H1 (cell line): ENCODE measurements around the gene RERE. TPM values are rescaled to one million over a fixed set of nuclear protein-coding genes. Genes with fewer than 3 reads are reported as not detected.

Source experiments
- CTCF ChIA-PET: fragments of 300-600 bp; sonication (Branson Sonifier 250); formaldehyde crosslinking; loops from one replicate; lab custom pipeline; 2021; ENCODE audit not compliant: partially characterized antibody; lab: Charles Lee
- POLR2A ChIA-PET: fragments of 300-600 bp; sonication (Branson Sonifier 250); formaldehyde crosslinking; loops from one replicate; lab custom pipeline; 2021; ENCODE audit warnings: inconsistent platforms; ENCODE audit not compliant: partially characterized antibody; lab: Charles Lee
- DNase-seq, 2 experiments: peaks; one replicate each; pipeline versions ENCODE4 v3.0.0 to v3.0.0-alpha.2; 2010 to 2022; ENCODE audit warnings: low spot score in 2 of 2, low read depth in 1 of 2, mixed read lengths in 1 of 2
- FAIRE-seq: peaks from 2 replicates; lab custom pipeline; 2011; peaks lifted over from hg19 to GRCh38; lab: Jason Lieb, UNC
- H2AFZ ChIP-seq: 2 replicates; pipeline ENCODE4 v1.8.1; 2012; ENCODE audit warnings: low read length, inconsistent platforms
- H2AK5ac ChIP-seq: 2 replicates; pipeline ENCODE4 v1.6.1; 2013; ENCODE audit warnings: low read depth, low read length
- H2BK120ac ChIP-seq: replicated peaks from 2 replicates; pipeline ENCODE3; 2013; ENCODE audit warnings: low read depth, low read length, inconsistent platforms
- H2BK12ac ChIP-seq: 2 replicates; pipeline ENCODE4 v1.6.1; 2013; ENCODE audit warnings: low read depth, low read length
- H2BK15ac ChIP-seq: 2 replicates; pipeline ENCODE4 v1.6.1; 2013; ENCODE audit warnings: low read length
- H2BK20ac ChIP-seq: 2 replicates; pipeline ENCODE4 v1.6.1; 2013; ENCODE audit warnings: low read length
- H2BK5ac ChIP-seq: 2 replicates; pipeline ENCODE4 v1.6.1; 2013; ENCODE audit warnings: low read depth, low read length
- H3K14ac ChIP-seq: 2 replicates; pipeline ENCODE4 v1.6.1; 2013; ENCODE audit warnings: inconsistent platforms; ENCODE audit not compliant: insufficient read length
- H3K18ac ChIP-seq: 2 replicates; pipeline ENCODE4 v1.6.1; 2013; ENCODE audit warnings: low read length; ENCODE audit errors: extremely low read depth
- H3K23ac ChIP-seq: 2 replicates; pipeline ENCODE4 v1.6.1; 2013; ENCODE audit warnings: inconsistent platforms; ENCODE audit not compliant: insufficient read length
- H3K23me2 ChIP-seq: 2 replicates; pipeline ENCODE4 v1.6.1; 2013; ENCODE audit warnings: low read depth, low read length
- H3K27ac ChIP-seq: 2 replicates; pipeline ENCODE4 v1.6.1; 2011; ENCODE audit warnings: low read depth, low read length, inconsistent platforms
- H3K27me3 ChIP-seq, 4 experiments: replicated peaks in 1 of 4; 1 replicate in 1 of 4; 2 replicates in 3 of 4; pipeline versions ENCODE4 v1.6.1 to v1.8.1; 2011 to 2013; ENCODE audit warnings: low read length in 3 of 4, mild to moderate bottlenecking in 3 of 4, inconsistent platforms in 2 of 4, mixed read lengths in 2 of 4, moderate library complexity in 1 of 4; ENCODE audit not compliant: control insufficient read depth in 3 of 4, insufficient read depth in 3 of 4; ENCODE audit errors: extremely low read depth in 1 of 4
- H3K36me3 ChIP-seq, 4 experiments: 2 replicates each; pipeline versions ENCODE4 v1.6.1 to v1.8.1; 2011 to 2013; ENCODE audit warnings: mild to moderate bottlenecking in 4 of 4, low read length in 3 of 4, moderate library complexity in 2 of 4, control low read depth in 1 of 4, inconsistent platforms in 1 of 4; ENCODE audit not compliant: insufficient read depth in 4 of 4, control insufficient read depth in 2 of 4
- H3K4ac ChIP-seq: replicated peaks from 2 replicates; pipeline ENCODE3; 2013; ENCODE audit warnings: low read length, low read depth, mixed read lengths, inconsistent platforms; ENCODE audit not compliant: insufficient read length
- H3K4me1 ChIP-seq, 4 experiments: replicated peaks in 1 of 4; 1 replicate in 1 of 4; 2 replicates in 3 of 4; pipeline versions ENCODE4 v1.6.1 to v1.8.1; 2011 to 2013; ENCODE audit warnings: low read length in 3 of 4, inconsistent platforms in 2 of 4, mixed read lengths in 1 of 4; ENCODE audit not compliant: insufficient read depth in 4 of 4, control insufficient read depth in 3 of 4
- H3K4me2 ChIP-seq, 2 experiments: 2 replicates each; pipeline versions ENCODE4 v1.6.1 to v1.8.1; 2011 to 2013; ENCODE audit warnings: low read depth in 2 of 2, low read length in 2 of 2, control low read depth in 1 of 2, inconsistent platforms in 1 of 2, mild to moderate bottlenecking in 1 of 2; ENCODE audit not compliant: insufficient read depth in 1 of 2
- H3K4me3 ChIP-seq, 4 experiments: fragments of 200-600, 300-600 bp in 1 of 4; sonication (generic), shearing (Covaris generic), sonication (Bioruptor Twin) in 1 of 4; 2 replicates each; pipeline versions ENCODE4 v1.5.1 to v1.8.1; 2011 to 2016; ENCODE audit warnings: low read length in 4 of 4, low read depth in 3 of 4, control low read depth in 2 of 4, inconsistent platforms in 2 of 4, mild to moderate bottlenecking in 2 of 4, mixed read lengths in 1 of 4, moderate library complexity in 1 of 4; ENCODE audit not compliant: insufficient read depth in 2 of 4; ENCODE audit errors: extremely low read depth in 1 of 4
- H3K56ac ChIP-seq: replicated peaks from 2 replicates; pipeline ENCODE3; 2013; ENCODE audit warnings: low read depth, mild to moderate bottlenecking, mixed read lengths, low read length, inconsistent platforms; ENCODE audit not compliant: insufficient read length
- H3K79me1 ChIP-seq: 2 replicates; pipeline ENCODE4 v1.6.1; 2013; ENCODE audit warnings: low read depth, low read length, control low read depth
- H3K79me2 ChIP-seq, 2 experiments: 2 replicates each; pipeline versions ENCODE4 v1.6.1 to v1.8.1; 2012 to 2013; ENCODE audit warnings: low read length in 2 of 2, mild to moderate bottlenecking in 2 of 2, inconsistent platforms in 1 of 2; ENCODE audit not compliant: insufficient read depth in 2 of 2, control insufficient read depth in 1 of 2
- H3K9ac ChIP-seq, 4 experiments: replicated peaks in 1 of 4; 1 replicate in 1 of 4; 2 replicates in 3 of 4; pipeline versions ENCODE4 v1.6.1 to v1.8.1; 2011 to 2013; ENCODE audit warnings: low read depth in 3 of 4, low read length in 3 of 4, control low read depth in 2 of 4, mild to moderate bottlenecking in 2 of 4, moderate library complexity in 2 of 4, inconsistent platforms in 1 of 4; ENCODE audit errors: extremely low read depth in 1 of 4
- H3K9me3 ChIP-seq, 2 experiments: 2 replicates each; pipeline versions ENCODE4 v1.6.1 to v1.8.1; 2012 to 2013; ENCODE audit warnings: mild to moderate bottlenecking in 2 of 2, moderate library complexity in 2 of 2, control low read depth in 1 of 2, inconsistent platforms in 1 of 2, low read depth in 1 of 2, low read length in 1 of 2, mixed read lengths in 1 of 2; ENCODE audit not compliant: insufficient read depth in 2 of 2
- H4K20me1 ChIP-seq, 2 experiments: replicated peaks in 1 of 2; 2 replicates each; pipeline versions ENCODE3 to v1.8.1; 2011 to 2013; ENCODE audit warnings: inconsistent platforms in 2 of 2, low read length in 2 of 2, mild to moderate bottlenecking in 1 of 2; ENCODE audit not compliant: insufficient read depth in 2 of 2, control insufficient read depth in 1 of 2
- H4K5ac ChIP-seq: 2 replicates; pipeline ENCODE4 v1.6.1; 2013; ENCODE audit warnings: low read length, low read depth, mixed read lengths, inconsistent platforms; ENCODE audit not compliant: insufficient read length
- H4K8ac ChIP-seq: 2 replicates; pipeline ENCODE4 v1.8.0; 2013; ENCODE audit warnings: mild to moderate bottlenecking, moderate library complexity, low read length, inconsistent platforms; ENCODE audit not compliant: insufficient read depth; ENCODE audit errors: extremely low read depth
- H4K91ac ChIP-seq: replicated peaks from 2 replicates; pipeline ENCODE3; 2013; ENCODE audit warnings: low read length, mixed read lengths, inconsistent platforms; ENCODE audit not compliant: insufficient read length
- ATF2 ChIP-seq: IDR thresholded peaks from 2 replicates; pipeline ENCODE4 v1.6.1; 2012; ENCODE audit warnings: low read length, inconsistent platforms
- CBX5 ChIP-seq: fragments of 300-800, 300-1000 bp; sonication (generic); IDR thresholded peaks from 2 replicates; pipeline ENCODE4 v1.7.1; 2016; ENCODE audit warnings: antibody characterized with exemption, low read length, low read depth
- CHD1 ChIP-seq: IDR thresholded peaks from 2 replicates; pipeline ENCODE4 v1.6.1; 2012; ENCODE audit warnings: low read depth, low read length, improper control_type of control experiment
- RAD21 ChIP-seq, 2 experiments: IDR thresholded peaks in 1 of 2; conservative IDR thresholded peaks in 1 of 2; 2 replicates each; pipeline ENCODE4 v1.6.1; 2011; ENCODE audit warnings: low read depth in 2 of 2, low read length in 2 of 2, improper control_type of control experiment in 1 of 2, inconsistent platforms in 1 of 2, mild to moderate bottlenecking in 1 of 2, moderate library complexity in 1 of 2
- TEAD4 ChIP-seq: IDR thresholded peaks from 2 replicates; pipeline ENCODE4 v1.6.1; 2012; ENCODE audit warnings: low read depth, low read length, inconsistent platforms, mixed read lengths
- WGBS, 2 experiments: shearing (Covaris generic) in 1 of 2; methylation state at CpG; one replicate each; pipeline versions ENCODE4 v1.1.6 to v1.1.7; 2013 to 2015; ENCODE audit warnings: low lambda C conversion rate in 2 of 2, mixed read lengths in 2 of 2, inconsistent platforms in 1 of 2, low coverage in 1 of 2, missing lambda C conversion rate in 1 of 2; ENCODE audit not compliant: insufficient replicate concordance in 2 of 2, insufficient coverage in 1 of 2, insufficient read length in 1 of 2; ENCODE audit errors: extremely low coverage in 1 of 2, missing lambda C conversion rate in 1 of 2; 5-methylcytosine and 5-hydroxymethylcytosine counted together
- polyA plus RNA-seq, 7 experiments: library from polyadenylated mRNA; depleted of rRNA in 3 of 7; stranded (reverse) in 5 of 7; unstranded in 2 of 7; fragments of >200 nt in 5 of 7; fragments of 200-250 nt in 2 of 7; gene quantifications; 1 replicate in 5 of 7; 2 replicates in 1 of 7; 4 replicates in 1 of 7; pipeline versions ENCODE4 v1.2.1 to v1.2.3, GENCODE V29; 2011 to 2013; ENCODE audit warnings: missing spikeins in 2 of 7, mixed read lengths in 2 of 7
- total RNA-seq: library from RNA; stranded (reverse); fragmentation: NEBNext Ultra II Directional; extraction: Animal tissue kit (Norgen Biotek cat#: 25700); gene quantifications from 2 replicates; pipeline ENCODE4 v1.2.1, GENCODE V29; 2021

RERE gene
- total and polyA plus RNA-seq, 2 of the 8 experiments (the other 6 are each of a cell fraction or from before 2014, with no cell fraction given) = 15.3 to 142 TPM

GRCh38 chr1:8408151-8408839 is 409.1 kb downstream of the RERE start:
- no peak overlapping the region for H2AK5ac ChIP-seq
- H2BK20ac ChIP-seq = no peak overlapping the region
- no peak overlapping the region for H3K23ac ChIP-seq
- H2BK120ac ChIP-seq = no peak overlapping the region
- no peaks in the 10 kb centered on the region for H3K23me2 ChIP-seq
- no peak overlapping the region for H2AFZ ChIP-seq
- no peaks in the 10 kb centered on the region for H3K9me3 ChIP-seq
- H3K4me2 ChIP-seq = peak overlapping the region; percentile 37 to 59
- no peak overlapping the region for H4K91ac ChIP-seq
- peaks cover 0 to 9% of the 10 kb centered on the region in 2 experiments for H4K20me1 ChIP-seq
- H4K5ac ChIP-seq = no peak overlapping the region
- TF ChIP-seq TEAD4 (no peak), CBX5 (no peak), RAD21 (IDR thresholded peaks at IDR 0.05 in 1 of 2, conservative IDR thresholded peaks at IDR 0.05 in 1 of 2; ENCODE audit: low read depth in 2 of 2, low read length in 2 of 2) (no peak), CHD1 (no peak), ATF2 (no peak)
- no peak overlapping the region for H3K56ac ChIP-seq
- 0 out of 8 replicates have a peak overlapping the region, but pooled peaks of 1 of the 4 experiments have one; percentile 11 for H3K4me3 ChIP-seq
- FAIRE-seq (no peak), DNase-seq (no peak)
- H3K79me1 ChIP-seq = peaks cover 6% of the 10 kb centered on the region; the same call in 1 of the 2 replicates
- no peak overlapping the region for H3K18ac ChIP-seq
- H4K8ac ChIP-seq = no peak overlapping the region
- H2BK12ac ChIP-seq = no peak overlapping the region
- WGBS, 2 experiments = 48% methylated on average over 9 of the region's 9 CpGs; no CpG with 5 or more reads in 1 of the 2 experiments
- CTCF ChIA-PET = interaction anchor here (0.8 to 4.8 kb wide), 15 partner anchors 10 to 331 kb away, joined by 3 to 40 read pairs (median 5); no protein-coding TSS in a partner anchor
- H3K4me1 ChIP-seq = peaks cover 23 to 47% (median 32%) of the 10 kb centered on the region in 4 experiments
- H2BK5ac ChIP-seq = peak overlapping the region; percentile 40; the same call in 1 of the 2 replicates
- H2BK15ac ChIP-seq = no peak overlapping the region
- H3K27ac ChIP-seq = 0 out of 2 replicates have a peak overlapping the region, but pooled peaks have one; percentile 1
- POLR2A ChIA-PET = interaction anchor here (0.7 to 1.4 kb wide), 5 partner anchors 10 to 295 kb away, joined by 3 to 4 read pairs (median 3); no protein-coding TSS in a partner anchor
- H3K27me3 ChIP-seq = no peaks in the 10 kb centered on the region
- no peak overlapping the region for H3K9ac ChIP-seq
- peaks cover 0 to 4% (median 1%) of the 10 kb centered on the region in 4 experiments; a peak in 1 of 8 replicates for H3K36me3 ChIP-seq
- peaks cover 8 to 74% of the 10 kb centered on the region in 2 experiments for H3K79me2 ChIP-seq
- H3K4ac ChIP-seq = no peak overlapping the region
- no peak overlapping the region for H3K14ac ChIP-seq
